HG03135 (cell line): ENCODE measurements around the gene TEAD2.
A peak's percentile ranks its signal among the peaks of the same experiment; 100 is the strongest.
"Not testable (repeated sequence)": the region's sequence is repeated elsewhere in the genome, so short reads cannot be mapped to it uniquely, and the experiment has no call there.

Experiments used
- ATAC-seq: cut with Tn5 transposase; IDR thresholded peaks from one replicate; pipeline ENCODE4 v1.9.1; 2021; ENCODE audit warnings: mild to moderate bottlenecking, moderate library complexity; ENCODE audit not compliant: unreplicated experiment

Gene TEAD2

DNA sequence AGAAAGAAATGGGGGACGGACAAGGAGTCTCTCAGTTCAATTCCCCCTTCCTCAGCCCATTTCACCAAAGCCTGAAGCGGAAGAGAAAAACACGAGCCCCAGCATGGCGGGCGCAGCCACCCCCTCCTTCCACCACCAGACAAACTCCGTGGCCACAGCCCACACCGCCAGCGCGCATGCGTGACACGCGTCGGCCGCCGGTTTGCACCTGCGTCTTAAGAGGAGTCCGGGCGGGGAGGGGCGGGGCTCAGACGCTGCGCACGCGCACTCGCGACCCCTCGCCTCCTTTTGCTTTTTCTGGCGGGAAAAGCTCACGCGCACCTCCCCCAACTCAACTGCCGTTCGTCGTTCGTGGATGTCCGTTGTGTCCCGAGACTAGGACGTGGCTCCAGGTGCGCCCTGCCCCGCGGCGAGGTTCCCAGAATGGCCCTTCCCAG is 25.7 kb upstream of the TEAD2 start, which contains the start of gene KASH5:
Gene KASH5, plus strand, starts transcription at position 314 of the 437 bp plus-strand sequence. CDS start 2,635 bp downstream, outside the sequence.
- ATAC-seq: no peak

DNA sequence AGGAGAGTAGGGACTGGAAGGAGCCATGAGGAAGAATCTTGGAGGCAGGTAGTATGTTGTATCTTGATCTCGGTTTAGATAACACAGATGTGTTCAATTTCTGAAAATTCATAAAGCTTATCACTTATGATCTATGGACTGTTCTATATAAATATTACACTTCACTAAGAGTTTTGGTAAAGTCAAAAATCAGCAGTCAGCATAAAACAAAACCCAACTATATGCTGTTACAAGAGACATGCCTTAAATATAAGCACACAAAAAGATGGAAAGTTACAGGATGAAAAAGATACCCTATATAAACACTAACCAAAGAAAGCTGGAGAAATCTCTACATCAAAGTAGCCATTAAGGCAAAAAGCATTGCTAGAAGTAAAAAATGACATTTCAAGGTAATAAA is 21.4 kb upstream of the TEAD2 start:
- no peak for ATAC-seq

DNA sequence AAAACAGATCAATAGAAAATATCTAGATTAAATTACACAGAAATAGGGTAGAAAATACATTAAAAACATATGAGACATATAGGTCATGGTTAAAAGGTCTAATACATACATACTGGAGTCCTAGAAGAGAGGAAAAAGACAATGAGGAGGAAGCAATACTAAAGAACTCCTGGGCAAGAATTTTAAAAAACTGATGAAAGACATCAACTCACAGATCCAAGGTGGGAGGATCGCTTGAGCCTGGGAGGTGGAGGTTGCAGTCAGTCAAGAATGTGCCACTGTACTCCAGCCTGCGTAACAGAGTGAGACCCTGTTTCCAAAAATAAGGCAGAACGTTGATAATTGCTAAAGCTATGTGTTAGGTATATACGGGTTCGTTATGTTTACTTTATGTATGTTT is 20.4 kb upstream of the TEAD2 start:
- no peak for ATAC-seq

DNA sequence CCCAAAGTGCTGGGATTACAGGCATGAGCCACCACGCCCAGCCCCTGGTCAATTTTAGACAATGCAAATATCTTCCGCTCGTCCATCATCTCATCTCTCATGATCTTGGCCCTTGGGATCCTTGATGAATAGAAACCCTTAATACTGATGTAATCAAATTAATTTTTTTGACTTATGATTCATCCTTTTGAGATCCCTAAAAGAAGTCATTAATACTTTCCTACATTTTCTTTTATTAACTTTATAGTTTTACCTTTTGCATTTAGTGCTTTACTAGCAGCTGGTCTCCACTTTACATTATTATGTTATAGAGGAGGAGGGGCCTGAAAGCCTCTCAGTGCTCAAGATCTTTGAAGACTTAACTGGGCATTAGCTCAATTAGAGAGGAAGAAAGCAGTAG is 18.2 kb upstream of the TEAD2 start:
- ATAC-seq: no peak

DNA sequence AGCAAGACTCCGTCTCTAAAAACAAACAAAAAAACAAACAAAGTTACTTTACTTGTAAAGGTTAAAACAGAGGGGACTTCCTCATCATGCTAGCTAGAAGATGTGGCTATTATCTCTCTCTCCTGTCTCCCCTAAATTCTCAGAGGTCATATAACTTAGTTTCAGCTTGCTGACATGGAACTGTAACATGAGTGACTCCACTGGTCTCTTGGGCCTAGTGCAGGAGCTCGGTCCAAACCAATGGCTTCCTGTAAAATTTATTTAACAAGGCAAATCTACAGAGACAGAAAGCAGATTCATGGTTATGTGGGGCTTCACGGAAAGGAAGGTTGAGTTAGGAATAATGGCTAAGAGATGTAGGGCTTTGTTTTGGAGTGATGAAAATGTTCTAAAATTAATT is 16.3 kb upstream of the TEAD2 start:
- no peak for ATAC-seq

DNA sequence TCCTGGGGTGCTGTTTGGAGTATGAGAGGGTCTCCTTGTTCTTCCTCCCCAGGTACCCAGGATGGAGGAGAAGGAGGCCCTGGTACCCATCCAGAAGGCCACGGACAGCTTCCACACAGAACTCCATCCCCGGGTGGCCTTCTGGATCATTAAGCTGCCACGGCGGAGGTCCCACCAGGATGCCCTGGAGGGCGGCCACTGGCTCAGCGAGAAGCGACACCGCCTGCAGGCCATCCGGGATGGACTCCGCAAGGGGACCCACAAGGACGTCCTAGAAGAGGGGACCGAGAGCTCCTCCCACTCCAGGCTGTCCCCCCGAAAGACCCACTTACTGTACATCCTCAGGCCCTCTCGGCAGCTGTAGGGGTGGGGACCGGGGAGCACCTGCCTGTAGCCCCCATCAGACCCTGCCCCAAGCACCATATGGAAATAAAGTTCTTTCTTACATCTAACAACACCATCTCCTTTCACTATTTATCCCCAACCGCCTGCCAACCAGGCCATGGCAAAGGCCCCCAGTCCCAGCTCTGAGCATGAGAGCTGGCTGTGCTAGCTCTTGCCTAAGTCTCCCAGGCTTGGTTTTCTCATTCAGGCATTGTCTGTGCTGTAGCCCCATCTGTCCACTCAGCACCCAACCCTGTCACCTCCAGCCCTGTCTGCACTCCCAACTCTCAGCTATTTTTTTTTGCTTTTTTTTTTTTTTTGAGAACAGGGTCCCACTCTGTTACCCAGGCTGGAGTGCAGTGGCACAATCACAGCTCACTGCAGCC is 12.6 kb upstream of the TEAD2 start:
- ATAC-seq: no peak

DNA sequence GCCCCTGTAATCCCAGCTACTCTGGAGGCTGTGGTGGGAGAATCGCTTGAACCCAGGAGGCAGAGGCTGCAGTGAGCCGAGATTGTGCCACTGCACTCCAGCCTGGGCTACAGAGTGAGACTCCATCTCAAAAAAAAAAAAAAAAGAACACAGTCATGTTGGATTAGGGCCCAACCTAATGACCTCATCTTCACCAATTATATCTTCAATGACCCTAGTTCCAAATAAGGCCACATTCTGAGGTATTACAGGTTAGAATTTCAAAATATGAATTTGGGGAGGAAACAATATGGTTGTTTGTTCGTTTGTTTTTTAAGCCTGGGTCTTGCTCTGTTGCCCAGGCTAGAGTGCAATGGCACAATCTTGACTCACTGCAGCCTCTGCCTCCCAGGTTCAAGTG is 11.0 kb upstream of the TEAD2 start:
- ATAC-seq: not testable (repeated sequence)

DNA sequence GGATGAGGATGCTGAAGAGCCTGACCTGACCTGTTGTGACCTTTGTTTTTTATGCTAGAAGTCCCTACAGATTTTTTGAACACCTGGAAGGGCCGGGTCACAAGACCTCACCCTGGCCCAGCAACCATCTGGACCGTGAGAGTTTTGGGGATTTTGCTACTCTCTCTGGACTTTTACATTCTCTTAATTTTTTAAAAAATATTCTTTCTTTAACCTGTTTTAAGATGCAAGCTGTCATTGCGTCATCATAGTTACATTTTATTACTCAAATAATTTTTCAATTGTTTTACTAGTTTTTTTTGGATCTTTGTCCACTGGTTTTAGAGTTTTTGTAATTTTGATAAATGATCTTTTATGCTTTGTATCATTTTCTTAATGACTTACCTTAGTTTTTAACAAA is 9.0 kb upstream of the TEAD2 start:
- ATAC-seq: no peak

DNA sequence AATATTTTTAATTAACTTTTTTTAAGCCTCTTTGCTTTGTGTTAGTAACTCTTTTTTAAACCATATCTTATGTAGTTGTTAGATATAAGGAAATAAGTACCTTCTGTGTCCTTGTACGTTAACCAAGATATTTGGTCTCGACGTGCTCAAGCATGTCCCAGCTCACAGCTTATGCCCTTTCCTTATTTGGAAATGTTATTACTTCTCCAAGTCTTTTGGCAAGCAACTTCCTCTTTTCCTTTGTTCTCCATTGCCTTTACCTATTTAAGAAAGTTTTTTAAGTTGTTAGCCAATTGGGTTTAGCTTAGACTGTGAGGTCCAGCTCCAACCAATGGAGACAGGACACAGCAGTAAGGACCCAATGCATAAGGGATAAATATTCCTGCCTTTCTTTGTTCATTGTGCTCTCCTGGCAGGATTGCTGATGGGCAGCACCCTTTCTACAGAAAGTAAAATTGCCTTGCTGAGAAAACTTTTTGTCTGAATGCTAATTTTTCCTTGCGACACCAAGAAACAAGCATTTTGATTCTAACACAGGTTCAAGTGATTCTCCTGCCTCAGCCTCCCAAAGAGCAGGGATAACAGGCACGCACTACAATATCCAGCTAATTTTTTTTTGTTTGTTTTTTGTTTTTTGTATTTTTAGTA is 6.6 kb upstream of the TEAD2 start:
- no peak for ATAC-seq

DNA sequence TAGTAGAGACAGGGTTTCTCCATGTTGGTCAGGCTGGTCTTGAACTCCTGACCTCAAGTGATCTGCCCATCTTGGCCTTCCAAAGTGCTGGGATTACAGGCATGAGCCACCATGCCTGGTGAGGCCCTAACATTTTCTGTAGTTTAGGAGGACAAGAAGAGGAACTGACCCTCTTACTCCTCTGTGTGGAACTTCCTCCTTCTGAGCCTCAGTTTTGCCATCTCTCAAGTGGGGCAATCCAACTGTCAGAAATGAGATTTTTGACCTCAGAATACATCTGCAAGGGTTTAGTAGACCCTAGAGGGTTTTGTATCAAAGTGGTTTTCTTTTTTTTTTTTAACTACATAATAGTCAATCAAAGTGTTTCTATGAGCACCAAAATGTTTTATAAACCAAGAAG is 3.9 kb upstream of the TEAD2 start:
- ATAC-seq: no peak

DNA sequence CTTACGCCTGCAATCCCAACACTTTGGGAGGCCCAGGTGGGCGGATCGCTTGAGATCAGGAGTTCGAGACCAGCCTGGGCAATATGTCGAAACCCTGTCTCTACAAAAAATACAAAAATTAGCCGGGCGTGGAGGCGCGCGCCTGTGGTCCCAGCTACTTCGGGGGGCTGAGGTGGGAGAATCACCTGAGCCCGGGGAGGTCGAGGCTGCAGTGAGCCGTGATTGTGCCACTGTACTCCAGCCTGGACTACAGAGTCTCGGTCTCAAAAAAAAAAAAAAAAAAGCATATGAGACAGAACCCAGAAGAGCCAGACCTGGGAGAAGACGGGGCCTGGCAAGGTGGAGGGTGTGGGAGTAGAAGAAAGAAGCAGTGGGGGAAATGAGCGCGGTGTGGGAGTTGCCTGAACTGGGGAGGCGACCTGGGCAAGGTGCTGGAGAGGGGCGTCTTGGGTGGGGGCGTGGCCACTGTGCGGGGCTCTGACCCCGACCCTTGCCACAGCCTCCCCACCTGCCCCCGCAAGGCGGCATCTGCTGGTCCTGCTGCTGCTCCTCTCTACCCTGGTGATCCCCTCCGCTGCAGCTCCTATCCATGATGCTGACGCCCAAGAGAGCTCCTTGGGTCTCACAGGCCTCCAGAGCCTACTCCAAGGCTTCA is 2.0 kb upstream of the TEAD2 start:
- no peak for ATAC-seq

DNA sequence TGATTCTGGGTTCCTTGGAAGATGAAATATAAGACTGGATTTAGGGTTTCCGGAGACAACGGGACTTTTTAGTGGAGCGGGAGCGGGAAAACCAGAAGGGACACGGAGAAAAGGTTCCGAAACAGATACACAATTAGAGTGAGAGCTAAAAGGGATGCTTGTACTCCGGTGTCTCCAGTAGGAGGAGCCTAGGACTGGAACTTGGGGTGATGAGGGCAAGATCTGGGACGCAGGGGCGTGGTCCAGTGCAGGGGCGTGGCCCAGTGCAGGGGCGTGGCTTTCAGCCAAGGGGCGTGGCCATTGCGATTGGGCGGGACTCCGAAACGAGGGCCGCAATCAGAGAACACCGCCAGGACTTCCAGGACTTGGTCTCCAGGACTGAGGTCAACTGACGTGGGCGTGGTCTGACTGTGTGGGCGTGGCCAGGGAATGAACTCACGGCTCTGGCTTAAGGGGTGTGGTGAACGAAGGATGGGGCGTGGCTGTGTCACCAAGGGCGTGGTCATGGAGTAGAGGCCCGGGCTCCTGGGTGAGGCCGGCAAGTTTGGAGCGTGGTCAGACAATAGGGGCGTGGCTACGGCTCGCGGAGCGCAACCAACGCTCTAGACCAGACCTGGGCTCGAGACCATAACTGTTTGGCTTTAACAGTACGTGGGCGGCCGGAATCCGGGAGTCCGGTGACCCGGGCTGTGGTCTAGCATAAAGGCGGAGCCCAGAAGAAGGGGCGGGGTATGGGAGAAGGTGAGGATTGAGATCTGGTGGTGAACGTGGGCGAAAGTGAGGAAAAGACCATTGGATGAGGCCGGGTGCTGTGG is 1.3 kb upstream of the TEAD2 start, which contains the start of gene DKKL1:
Gene DKKL1, plus strand, starts transcription at position 610 of the 815 bp plus-strand sequence. Its CDS starts 122 bp downstream, at position 732.
- ATAC-seq: peak; percentile 65

DNA sequence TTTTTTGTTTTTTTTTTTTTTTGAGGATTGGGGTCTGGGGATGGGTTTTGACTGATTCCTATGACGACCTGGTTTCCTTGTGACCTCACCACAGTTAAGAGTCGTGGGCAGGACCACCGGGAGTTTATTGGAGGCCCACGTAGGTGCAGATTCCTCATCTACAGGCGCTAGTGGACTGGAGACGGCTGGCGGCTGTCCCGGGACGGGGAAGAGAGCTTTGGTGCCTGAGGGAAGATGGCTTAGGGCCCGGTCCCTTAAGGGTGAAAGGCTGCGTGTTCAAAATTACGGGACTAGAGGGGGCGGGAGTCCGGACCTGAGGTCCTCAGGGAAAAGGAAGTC is 682 bp upstream of the TEAD2 start:
- no peak for ATAC-seq

DNA sequence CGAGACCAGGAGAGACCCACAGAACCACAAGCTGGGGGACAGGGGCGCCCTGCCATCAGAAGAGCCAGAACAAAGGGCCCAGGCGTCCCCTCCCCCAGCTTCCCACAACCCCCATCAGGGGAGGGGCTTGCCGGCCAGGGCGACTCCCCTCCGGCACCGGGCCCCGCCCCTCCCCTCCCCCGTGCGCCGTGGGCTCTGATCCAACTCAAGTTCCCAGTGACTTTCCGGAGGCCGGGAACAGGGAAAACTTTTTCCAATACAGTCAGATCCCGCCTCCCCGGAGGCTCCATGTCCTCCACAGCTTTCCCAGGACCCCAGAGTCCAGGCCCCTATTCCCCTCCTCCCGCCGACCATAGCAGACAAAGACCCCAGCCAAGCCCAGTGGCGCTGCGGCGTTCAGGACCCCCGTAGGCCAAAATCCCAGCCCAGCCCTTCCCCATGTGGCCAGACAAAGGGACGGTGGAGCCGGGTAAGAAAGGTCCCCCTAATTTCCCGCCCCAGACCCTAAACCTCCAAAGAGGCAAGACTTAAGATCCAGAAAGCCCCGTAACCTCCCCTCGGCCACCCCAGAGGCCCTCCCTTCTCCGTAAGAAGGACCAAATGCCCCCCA is 673 bp downstream of the TEAD2 start:
- ATAC-seq: no peak

DNA sequence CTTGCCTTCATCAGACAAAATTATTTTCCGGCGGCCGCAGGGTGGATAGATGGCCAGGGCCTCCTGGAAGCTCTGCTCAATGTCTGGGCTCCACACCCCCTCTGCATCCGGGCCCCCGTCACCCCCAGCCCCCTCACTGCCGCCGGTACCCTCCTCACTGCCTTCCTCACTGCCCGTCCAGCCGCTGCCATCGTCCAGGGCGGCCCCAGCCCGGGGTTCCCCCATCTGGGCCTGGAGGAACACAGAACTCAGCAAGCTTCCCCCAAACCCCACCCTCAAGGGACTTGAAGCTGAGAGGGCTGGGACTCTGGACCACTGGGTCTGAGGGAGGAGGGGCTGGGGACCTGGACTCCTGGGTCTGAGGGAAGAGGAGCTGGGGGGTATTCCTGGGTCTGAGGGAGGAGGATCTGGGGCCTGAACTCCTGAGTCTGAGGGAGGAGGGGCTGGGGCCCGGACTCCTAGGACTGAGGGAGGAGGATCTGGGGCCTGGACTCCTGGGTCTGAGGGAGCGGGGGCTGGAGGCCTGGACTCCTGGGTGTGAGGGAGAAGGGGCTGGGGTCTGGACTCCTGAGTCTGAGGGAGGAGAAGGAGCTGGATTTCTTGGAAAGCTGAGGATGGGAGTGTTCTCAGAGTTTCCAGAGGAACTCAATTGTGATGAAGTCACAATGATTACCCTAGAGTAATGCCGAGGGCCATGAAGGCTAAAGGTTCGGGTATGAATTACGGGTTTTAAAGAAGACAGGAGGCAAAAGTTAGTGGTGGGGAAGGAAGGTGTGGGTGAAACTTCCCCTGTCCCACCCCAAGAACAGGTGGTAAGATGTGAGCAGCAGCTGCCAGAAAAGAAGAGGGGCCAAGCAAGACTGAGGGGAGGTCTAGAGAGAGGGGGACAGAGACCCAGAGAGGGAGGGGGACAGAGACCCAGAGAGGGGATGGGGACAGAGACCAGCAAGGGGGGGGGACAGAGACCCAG is 2.1 kb downstream of the TEAD2 start:
- no peak for ATAC-seq

DNA sequence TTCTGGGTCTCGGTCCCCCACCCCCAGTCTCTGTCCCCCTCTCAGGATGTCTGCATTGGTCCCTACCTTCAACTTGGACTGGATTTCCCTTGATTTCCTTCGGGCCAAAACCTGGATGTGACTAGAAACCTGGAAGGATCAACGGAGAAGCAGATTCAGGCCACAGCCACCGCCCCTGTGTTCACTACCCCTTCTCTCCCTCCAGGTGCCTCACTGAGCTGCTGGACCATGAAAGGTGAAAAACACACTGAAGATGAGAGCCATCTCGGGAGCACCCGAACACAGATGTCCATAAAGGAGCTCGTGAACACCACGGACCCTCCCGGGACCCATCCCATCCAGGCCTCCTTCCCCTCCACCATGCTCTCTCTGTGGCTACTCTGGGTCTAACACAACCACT is 5.0 kb downstream of the TEAD2 start:
- ATAC-seq: no peak

DNA sequence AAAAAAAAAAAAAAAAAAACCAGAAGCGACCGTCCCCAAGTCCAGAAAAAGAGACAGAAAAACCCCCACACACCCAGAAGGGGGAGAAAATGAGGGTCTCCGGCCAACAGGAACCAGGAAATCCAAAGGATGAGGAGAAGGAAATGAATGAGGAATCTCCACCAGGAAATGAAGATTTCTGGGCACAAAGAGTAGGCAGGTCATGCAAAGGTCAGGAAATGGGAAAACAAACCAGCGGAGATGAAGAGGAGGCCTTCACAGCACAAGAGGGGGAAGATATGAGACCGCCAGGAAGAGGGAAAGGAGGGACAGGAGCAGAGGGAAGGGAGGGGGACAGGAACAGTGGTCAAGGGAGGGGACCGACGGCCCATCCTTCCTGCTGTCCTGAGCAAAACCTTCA is 5.8 kb downstream of the TEAD2 start:
- ATAC-seq: no peak

DNA sequence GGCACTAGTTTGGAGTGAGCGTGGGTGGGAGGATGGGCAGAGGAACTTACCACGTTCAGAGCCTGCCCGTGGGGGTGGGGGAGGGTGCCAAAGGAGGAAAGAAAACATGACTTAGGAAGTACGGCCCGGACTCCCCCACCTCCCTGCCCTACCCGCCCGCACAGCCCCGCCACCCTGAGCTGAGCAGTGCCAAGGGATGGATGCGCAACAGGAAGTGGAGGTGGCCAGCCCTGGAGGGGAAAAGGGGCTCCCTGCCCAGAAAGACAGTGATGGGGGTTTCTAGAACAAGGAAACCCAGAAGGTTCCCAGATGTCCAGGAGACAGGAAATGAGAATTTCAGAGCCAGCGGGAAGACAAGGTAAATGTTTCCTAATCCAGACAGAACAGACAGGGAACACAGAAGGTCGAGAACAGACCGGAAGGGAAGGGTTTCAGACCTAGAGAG is 6.3 kb downstream of the TEAD2 start:
- no peak for ATAC-seq

DNA sequence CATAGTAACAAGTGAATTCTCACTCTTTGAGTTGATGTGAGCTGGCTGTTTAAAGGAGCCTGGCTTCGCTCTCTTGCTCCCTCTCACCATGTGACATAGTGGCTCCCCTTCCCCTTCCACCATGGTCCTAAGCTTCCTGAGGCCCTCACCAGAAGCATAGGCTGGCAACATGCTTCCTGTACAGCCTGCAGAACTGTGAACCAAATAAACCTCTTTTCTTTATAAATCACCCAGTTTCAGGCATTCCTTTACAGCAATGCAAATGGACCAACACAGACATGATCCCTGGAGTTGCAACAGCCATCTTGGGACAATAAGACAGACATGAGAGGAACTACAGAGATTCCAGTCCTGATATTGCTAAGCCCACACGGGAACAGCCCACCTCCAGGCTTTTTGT is 12.6 kb downstream of the TEAD2 start:
- no peak for ATAC-seq
